Spleen (tissue), 7 donors: ENCODE measurements around the gene FCHO1.

Experiments
- POLR2AphosphoS5 ChIP-seq, 3 donors: sonication (generic); formaldehyde crosslinking; IDR thresholded peaks; one replicate each; pipeline ENCODE4 v1.5.1; 2017; ENCODE audit warnings: antibody characterized with exemption in 3 of 3
- TF ChIP-seq, protein P1 (sequence below), 11 experiments: fragments of 200-600 bp in 7 of 11; fragments of 450-650 bp in 4 of 11; sonication (generic) in 4 of 11; IDR thresholded peaks in 8 of 11; conservative IDR thresholded peaks in 3 of 11; 1 replicate in 7 of 11; 2 replicates in 4 of 11; pipeline versions ENCODE4 v1.4.0 to v1.8.0; 2016 to 2021; ENCODE audit warnings: antibody characterized with exemption in 11 of 11, inconsistent platforms in 4 of 11, mild to moderate bottlenecking in 1 of 11
- donor health status: DM: no; HTN: no; CAD: no; lungs with moderate emphysema.
- donor health status: DM: no; HTN: no; CAD: no.
- donor health status: DM: no; HTN: no; CAD: no.

- TF ChIP-seq POLR2AphosphoS5 (IDR thresholded peaks at IDR 0.05): no peak
- TF ChIP-seq, protein P1, sequence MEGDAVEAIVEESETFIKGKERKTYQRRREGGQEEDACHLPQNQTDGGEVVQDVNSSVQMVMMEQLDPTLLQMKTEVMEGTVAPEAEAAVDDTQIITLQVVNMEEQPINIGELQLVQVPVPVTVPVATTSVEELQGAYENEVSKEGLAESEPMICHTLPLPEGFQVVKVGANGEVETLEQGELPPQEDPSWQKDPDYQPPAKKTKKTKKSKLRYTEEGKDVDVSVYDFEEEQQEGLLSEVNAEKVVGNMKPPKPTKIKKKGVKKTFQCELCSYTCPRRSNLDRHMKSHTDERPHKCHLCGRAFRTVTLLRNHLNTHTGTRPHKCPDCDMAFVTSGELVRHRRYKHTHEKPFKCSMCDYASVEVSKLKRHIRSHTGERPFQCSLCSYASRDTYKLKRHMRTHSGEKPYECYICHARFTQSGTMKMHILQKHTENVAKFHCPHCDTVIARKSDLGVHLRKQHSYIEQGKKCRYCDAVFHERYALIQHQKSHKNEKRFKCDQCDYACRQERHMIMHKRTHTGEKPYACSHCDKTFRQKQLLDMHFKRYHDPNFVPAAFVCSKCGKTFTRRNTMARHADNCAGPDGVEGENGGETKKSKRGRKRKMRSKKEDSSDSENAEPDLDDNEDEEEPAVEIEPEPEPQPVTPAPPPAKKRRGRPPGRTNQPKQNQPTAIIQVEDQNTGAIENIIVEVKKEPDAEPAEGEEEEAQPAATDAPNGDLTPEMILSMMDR (IDR thresholded peaks at IDR 0.05 in 8 of 11, conservative IDR thresholded peaks at IDR 0.05 in 3 of 11): no peak
Observed at GRCh38 chr19:17758515-17758914, 7.2 kb downstream of the FCHO1 start.
